A549 (cell line): Measurements from ENCODE around the gene FBF1. TPM values are rescaled to one million over a fixed set of nuclear protein-coding genes. Genes with fewer than 3 reads are reported as not detected.
A peak's percentile ranks its signal among the peaks of the same experiment; 100 is the strongest.

Experiments
- ATAC-seq, 2 experiments: fragments of 200-7000 bp in 1 of 2; fragments of >200 bp in 1 of 2; cut with Nextera tagmentation in 1 of 2; cut with Tn5 transposase in 1 of 2; 3 replicates each; pipeline versions ENCODE4 v1.8.0 to v1.9.1; 2018 to 2020; ENCODE audit warnings: mild to moderate bottlenecking in 1 of 2, moderate library complexity in 1 of 2
- CTCF ChIA-PET: fragments of 300-600 bp; sonication (Branson Sonifier 250); formaldehyde crosslinking; extraction: SDS; loops from one replicate; lab custom pipeline; 2021; ENCODE audit warnings: antibody characterized with exemption, inconsistent platforms; lab: Yijun Ruan, JAX
- POLR2A ChIA-PET: fragments of 350-600 bp; formaldehyde crosslinking; extraction: SDS; loops from one replicate; lab custom pipeline; 2021; ENCODE audit warnings: antibody characterized with exemption, inconsistent platforms; lab: Yijun Ruan, JAX
- DNase-seq, 2 experiments: peaks; one replicate each; pipeline versions ENCODE4 v3.0.0 to v3.0.0-alpha.2; 2011 to 2016; ENCODE audit warnings: low read depth in 1 of 2, low spot score in 1 of 2
- FAIRE-seq: peaks from 2 replicates; lab custom pipeline; 2011; peaks lifted over from hg19 to GRCh38; lab: Jason Lieb, UNC
- H3K27ac ChIP-seq, 2 experiments: fragments of >200 bp; sonication (Bioruptor Twin); formaldehyde crosslinking; 3 replicates each; pipeline ENCODE4 v1.5.1; 2016 to 2017
- H3K4me1 ChIP-seq: fragments of >200 bp; sonication (Bioruptor Twin); formaldehyde crosslinking; 3 replicates; pipeline ENCODE4 v1.6.1; 2016
- H3K4me2 ChIP-seq: fragments of >200 bp; sonication (Bioruptor Twin); formaldehyde crosslinking; 3 replicates; pipeline ENCODE4 v1.6.1; 2016
- H3K4me3 ChIP-seq: fragments of >200 bp; sonication (Bioruptor Twin); formaldehyde crosslinking; 3 replicates; pipeline ENCODE4 v1.5.1; 2016
- H3K9me3 ChIP-seq: fragments of >200 bp; sonication (Bioruptor Twin); formaldehyde crosslinking; 3 replicates; pipeline ENCODE4 v1.6.1; 2016
- ATOH8 ChIP-seq: fragments of 250-450 bp; sonication (Bioruptor Pico); IDR thresholded peaks from 2 replicates; pipeline ENCODE4 v1.5.0; 2020; ENCODE audit warnings: low read depth, mild to moderate bottlenecking, moderate library complexity
- BCL3 ChIP-seq: fragments of >200 bp; sonication (Bioruptor Twin); formaldehyde crosslinking; IDR thresholded peaks from 3 replicates; pipeline ENCODE4 v1.6.1; 2016
- BHLHE40 ChIP-seq: IDR thresholded peaks from 2 replicates; pipeline ENCODE4 v1.6.1; 2012; ENCODE audit warnings: low read depth, low read length, inconsistent platforms
- CEBPB ChIP-seq, 2 experiments: fragments of >200 bp in 1 of 2; sonication (Bioruptor Twin) in 1 of 2; formaldehyde crosslinking in 1 of 2; IDR thresholded peaks; 2 replicates each; pipeline ENCODE4 v1.6.1; 2012 to 2016
- CHD4 ChIP-seq: fragments of 200-600 bp; sonication (generic); IDR thresholded peaks from 2 replicates; pipeline ENCODE4 v1.6.1; 2016; ENCODE audit warnings: antibody characterized with exemption, mild to moderate bottlenecking, borderline replicate concordance
- CTCF ChIP-seq: fragments of >200 bp; sonication (Bioruptor Twin); formaldehyde crosslinking; IDR thresholded peaks from 3 replicates; pipeline ENCODE4 v1.5.1; 2016
- E2F6 ChIP-seq: IDR thresholded peaks from 2 replicates; pipeline ENCODE4 v1.6.1; 2012; ENCODE audit warnings: low read depth, borderline replicate concordance
- EHF ChIP-seq: fragments of 250-450 bp; sonication (Bioruptor Pico); IDR thresholded peaks from 2 replicates; pipeline ENCODE4 v1.5.0; 2020; ENCODE audit warnings: mild to moderate bottlenecking
- HDAC2 ChIP-seq: fragments of 200-600 bp; sonication (generic); IDR thresholded peaks from 2 replicates; pipeline ENCODE4 v1.6.1; 2016
- HOXA7 ChIP-seq: fragments of 250-450 bp; sonication (Bioruptor Pico); IDR thresholded peaks from 2 replicates; pipeline ENCODE4 v1.5.0; 2020; ENCODE audit warnings: mild to moderate bottlenecking, moderate library complexity
- HOXB5 ChIP-seq: fragments of 250-450 bp; sonication (Bioruptor Pico); IDR thresholded peaks from 2 replicates; pipeline ENCODE4 v1.5.0; 2020; ENCODE audit warnings: mild to moderate bottlenecking, moderate library complexity
- JUN ChIP-seq, 2 experiments: fragments of >200 bp; sonication (Bioruptor Twin); formaldehyde crosslinking; IDR thresholded peaks; 2 replicates in 1 of 2; 3 replicates in 1 of 2; pipeline ENCODE4 v1.6.1; 2016 to 2017
- MAX ChIP-seq: IDR thresholded peaks from 2 replicates; pipeline ENCODE4 v1.6.1; 2012
- MAZ ChIP-seq: fragments of 150-350 bp; IDR thresholded peaks from 2 replicates; pipeline ENCODE4 v1.6.1; 2014; ENCODE audit warnings: antibody characterized with exemption, low read depth, low read length, borderline replicate concordance
- MYC ChIP-seq: IDR thresholded peaks from 2 replicates; pipeline ENCODE4 v1.6.1; 2012; ENCODE audit warnings: mild to moderate bottlenecking, inconsistent platforms, low read length, improper control_type of control experiment, borderline replicate concordance
- PBX3 ChIP-seq: IDR thresholded peaks from 2 replicates; pipeline ENCODE4 v1.6.1; 2012
- PHF8 ChIP-seq: fragments of 200-600 bp; sonication (generic); IDR thresholded peaks from 2 replicates; pipeline ENCODE4 v1.6.1; 2016; ENCODE audit warnings: low read depth, mild to moderate bottlenecking, antibody characterized with exemption, moderate library complexity, borderline replicate concordance
- POLR2A ChIP-seq: IDR thresholded peaks from 2 replicates; pipeline ENCODE4 v1.6.1; 2012; ENCODE audit warnings: mild to moderate bottlenecking, low read length
- RAD21 ChIP-seq, 2 experiments: fragments of >200 bp in 1 of 2; sonication (Bioruptor Twin) in 1 of 2; formaldehyde crosslinking in 1 of 2; IDR thresholded peaks in 1 of 2; conservative IDR thresholded peaks in 1 of 2; 2 replicates in 1 of 2; 3 replicates in 1 of 2; pipeline ENCODE4 v1.6.1; 2012 to 2018; ENCODE audit warnings: inconsistent platforms in 1 of 2
- RFX5 ChIP-seq: fragments of 450-650 bp; IDR thresholded peaks from 2 replicates; pipeline ENCODE4 v1.7.1; 2014; ENCODE audit warnings: antibody characterized with exemption, mild to moderate bottlenecking, moderate library complexity
- SMC3 ChIP-seq: fragments of >200 bp; sonication (Bioruptor Twin); formaldehyde crosslinking; IDR thresholded peaks from 3 replicates; pipeline ENCODE4 v1.6.1; 2018; ENCODE audit warnings: inconsistent platforms
- TP53 ChIP-seq: fragments of 250-450 bp; sonication (Bioruptor Pico); IDR thresholded peaks from 2 replicates; pipeline ENCODE4 v1.5.0; 2021; ENCODE audit warnings: mild to moderate bottlenecking, moderate library complexity
- USF2 ChIP-seq: fragments of 450-650 bp; IDR thresholded peaks from 2 replicates; pipeline ENCODE4 v1.6.1; 2014; ENCODE audit warnings: antibody characterized with exemption
- WGBS: methylation state at CpG from one replicate; pipeline ENCODE4 v1.1.6; 2017; ENCODE audit errors: missing lambda C conversion rate; 5-methylcytosine and 5-hydroxymethylcytosine counted together
- polyA plus RNA-seq, 4 experiments: library from polyadenylated mRNA; depleted of rRNA in 3 of 4; stranded (reverse); fragments of >200 nt; fragmentation: RNase III in 1 of 4; extraction: RNeasy Plus Mini Kit Qiagen cat#74134 plus additional on column Dnase treatment in 1 of 4; gene quantifications; 2 replicates in 3 of 4; 3 replicates in 1 of 4; pipeline ENCODE4 v1.2.3, GENCODE V29; 2011 to 2017

FBF1 gene
- polyA plus RNA-seq, 2 of the 4 experiments (the other 2 are of a cell fraction): 8.5 to 17.8 TPM

- Histone ChIP-seq H3K4me2 (peak within 1 kb of the TSS; percentile 82), H3K27ac (peak within 1 kb of the TSS; percentile 90 to 93), H3K9me3 (no peaks in the 10 kb centered on the region), H3K4me3 (peak within 1 kb of the TSS; percentile 84), H3K4me1 (peaks cover 43% of the 10 kb centered on the region)
- peak; percentile 95 to 97 for ATAC-seq
- 1% methylated on average over 42 of the region's 72 CpGs for WGBS
- POLR2A ChIA-PET: interaction anchor here (0.5 to 1.3 kb wide), 13 partner anchors 9 to 286 kb away, joined by 3 to 13 read pairs (median 4); partner anchors contain the start of genes FBF1, MRPL38, TRIM65 and UBALD2
- FAIRE-seq: peak; percentile 32
- TF ChIP-seq JUN (IDR thresholded peaks at IDR 0.05): peak; percentile 27 to 97; a peak in 3 of 5 replicates
- peak in 1 of 2 experiments; percentile 25; a peak in 2 of 4 replicates for TF ChIP-seq CEBPB (IDR thresholded peaks at IDR 0.05)
- peak; percentile 41 for TF ChIP-seq BCL3
- TF ChIP-seq RFX5: 0 out of 2 replicates have a peak, but pooled peaks have one; percentile 21
- TF ChIP-seq TP53: no peak
- TF ChIP-seq MAX: peak; percentile 90
- TF ChIP-seq EHF: peak; percentile 77; the same call in 1 of the 2 replicates
- TF ChIP-seq CHD4: no peak
- TF ChIP-seq HDAC2: no peak
- TF ChIP-seq HOXA7 (CRISPR knock-in tag): no peak
- TF ChIP-seq USF2: peak; percentile 98
- TF ChIP-seq SMC3: 0 out of 3 replicates have a peak, but pooled peaks have one; percentile 20
- peak; percentile 93 for TF ChIP-seq PBX3
- peak; percentile 62; the same call in 1 of the 2 replicates for TF ChIP-seq E2F6
- TF ChIP-seq RAD21 (conservative IDR thresholded peaks at IDR 0.05 in 1 of 2, IDR thresholded peaks at IDR 0.05 in 1 of 2): no peak
- peak; percentile 21; the same call in 2 of the 3 replicates for TF ChIP-seq CTCF
- TF ChIP-seq MYC: peak; percentile 47; the same call in 1 of the 2 replicates
- TF ChIP-seq POLR2A: peak; percentile 92
- TF ChIP-seq ATOH8 (CRISPR knock-in tag): no peak
- no peak; the same call in 1 of the 2 replicates for TF ChIP-seq HOXB5 (CRISPR knock-in tag)
- TF ChIP-seq BHLHE40: peak; percentile 88
- TF ChIP-seq PHF8: peak; percentile 75
- TF ChIP-seq MAZ: peak; percentile 84; the same call in 1 of the 2 replicates
- peak; percentile 93 to 99 for DNase-seq
- CTCF ChIA-PET: interaction anchor here (0.6 to 1.9 kb wide), 10 partner anchors 10 to 75 kb away, joined by 3 to 10 read pairs (median 4); partner anchors contain the start of genes CDK3, FBF1 and MRPL38
Measured at GRCh38 chr17:75978938-75979704, 38.3 kb upstream of the FBF1 start, which contains the start of the genes ACOX1 and TEN1. Gene ACOX1 (minus strand): TSS chr17:75979166. CDS start chr17:75979073, 93 bp downstream. Gene TEN1 (plus strand): TSS chr17:75979240. CDS start chr17:75986193, 6,953 bp downstream.
